DND-41 (cell line): Measurements from ENCODE around the gene C1orf122.

Source experiments
- CTCF ChIP-seq: IDR thresholded peaks from 2 replicates; pipeline ENCODE4 v1.5.1; 2012; ENCODE audit warnings: borderline replicate concordance, low read length, moderate library complexity, mild to moderate bottlenecking; ENCODE audit not compliant: poor library complexity, severe bottlenecking; ENCODE audit errors: extremely low read depth
- EZH2 ChIP-seq: IDR thresholded peaks from 3 replicates; pipeline ENCODE4 v1.6.1; 2012; ENCODE audit warnings: borderline replicate concordance, low read depth, mild to moderate bottlenecking, moderate library complexity, low read length, inconsistent platforms; ENCODE audit not compliant: severe bottlenecking

DNA sequence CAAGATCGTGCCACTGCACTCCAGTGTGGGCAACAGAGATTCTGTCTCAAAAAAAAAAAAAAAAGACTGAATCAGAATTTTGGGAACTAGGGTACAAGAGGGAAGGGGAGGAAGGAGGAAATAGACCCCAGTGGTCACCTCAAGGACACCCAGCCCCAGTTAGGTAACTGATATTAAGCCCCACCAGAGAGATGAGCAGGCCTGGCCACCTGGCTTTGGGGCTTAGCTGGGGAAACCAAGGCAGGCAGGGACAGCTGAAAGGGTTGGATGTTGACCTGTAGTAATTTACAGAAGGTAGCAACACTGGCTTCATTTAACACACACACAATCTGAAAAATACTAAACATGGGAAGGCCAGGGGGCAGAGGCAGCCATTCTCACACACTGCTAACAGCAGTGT is 5.2 kb upstream of the C1orf122 start:
- TF ChIP-seq CTCF (no peak), EZH2 (no peak)
